Neural crest cell (in vitro differentiated cells): ENCODE data around the gene BMAL1. TPM values are rescaled to one million over a fixed set of nuclear protein-coding genes. Genes with fewer than 3 reads are reported as not detected.
"Not testable (repeated sequence)": the region's sequence is repeated elsewhere in the genome, so short reads cannot be mapped to it uniquely, and the experiment has no call there.

Source experiments
- DNase-seq: peaks from one replicate; pipeline ENCODE4 v3.0.0; 2021; ENCODE audit warnings: low read depth, mixed read lengths, low spot score
- H3K27ac Mint-ChIP-seq: one replicate; pipeline ENCODE4 v1.8.0; 2021; ENCODE audit warnings: mild to moderate bottlenecking, mixed read lengths; ENCODE audit not compliant: unreplicated experiment
- H3K27me3 Mint-ChIP-seq: 2 replicates; pipeline ENCODE4 v1.8.0; 2021; ENCODE audit warnings: low read depth, mild to moderate bottlenecking, mixed read lengths
- H3K36me3 Mint-ChIP-seq: 2 replicates; pipeline ENCODE4 v1.8.0; 2021; ENCODE audit warnings: low read depth, mild to moderate bottlenecking, mixed read lengths
- H3K4me1 Mint-ChIP-seq: 2 replicates; pipeline ENCODE4 v1.8.0; 2021; ENCODE audit warnings: mixed read lengths
- H3K4me3 Mint-ChIP-seq: one replicate; pipeline ENCODE4 v1.8.0; 2021; ENCODE audit warnings: mild to moderate bottlenecking, mixed read lengths
- H3K9me3 Mint-ChIP-seq: 2 replicates; pipeline ENCODE4 v1.8.0; 2021; ENCODE audit warnings: mixed read lengths
- CTCF ChIP-seq: fragments of 200-600 bp; sonication (generic); conservative IDR thresholded peaks from 2 replicates; pipeline ENCODE4 v1.5.0; 2021; ENCODE audit warnings: antibody characterized with exemption, mild to moderate bottlenecking
- total RNA-seq: library from RNA; stranded (reverse); gene quantifications from 2 replicates; pipeline ENCODE4 v1.2.1, GENCODE V29; 2021

BMAL1 gene
- total RNA-seq, 1 donor from 2014 or later: 5.1 TPM

GRCh38 chr11:13429836-13430235, 152.2 kb downstream of the BMAL1 start:
- Mint-ChIP-seq H3K27me3 (no peaks in the 10 kb centered on the region), H3K4me3 (no peak overlapping the region), H3K27ac (no peak overlapping the region), H3K4me1 (peaks cover 22% of the 10 kb centered on the region), H3K36me3 (peaks cover 33% of the 10 kb centered on the region), H3K9me3 (peaks cover 15% of the 10 kb centered on the region)
- DNase-seq: no peak
- TF ChIP-seq CTCF: no peak

- no peak for DNase-seq
- Mint-ChIP-seq H3K4me3 (no peak overlapping the region), H3K36me3 (peaks cover 16% of the 10 kb centered on the region)
These were observed 155.8 kb downstream of the BMAL1 start for GRCh38 chr11:13433437-13433836.

GRCh38 chr11:13434247-13435205, 156.9 kb downstream of the BMAL1 start:
- Mint-ChIP-seq H3K27ac (peak overlapping the region; percentile 70), H3K4me3 (no peak overlapping the region), H3K36me3 (peaks cover 8% of the 10 kb centered on the region), H3K27me3 (no peaks in the 10 kb centered on the region), H3K4me1 (peaks cover 24% of the 10 kb centered on the region), H3K9me3 (peaks cover 4% of the 10 kb centered on the region)
- no peak for DNase-seq
- no peak for TF ChIP-seq CTCF

More at GRCh38 chr11:13433437-13433836, 155.8 kb downstream of the BMAL1 start:
- Mint-ChIP-seq H3K27ac (no peak overlapping the region), H3K27me3 (no peaks in the 10 kb centered on the region), H3K9me3 (peaks cover 9% of the 10 kb centered on the region), H3K4me1 (peaks cover 24% of the 10 kb centered on the region)
- TF ChIP-seq CTCF: no peak

- H3K27ac Mint-ChIP-seq, H3K36me3 Mint-ChIP-seq, H3K9me3 Mint-ChIP-seq, DNase-seq, H3K4me3 Mint-ChIP-seq, H3K27me3 Mint-ChIP-seq: not testable (repeated sequence)
- peaks cover 31% of the 10 kb centered on the region for H3K4me1 Mint-ChIP-seq
These were observed 159.2 kb downstream of the BMAL1 start for GRCh38 chr11:13436836-13437235.

Other genes starting within 250 kb of the BMAL1 start
- gene BTBD10, start 185.4 kb downstream of the BMAL1 start, total RNA-seq: 28.2 and 29.0 TPM in 2 replicates
- not detected in 2 replicates for gene PTH, start 218.2 kb downstream of the BMAL1 start, total RNA-seq